WTC11 (cell line): ENCODE results near the gene VEPH1.

Experiments
- ATF2 ChIP-seq: sonication (generic); formaldehyde crosslinking; IDR thresholded peaks from 2 replicates; pipeline ENCODE4 v1.8.1; 2022; ENCODE audit warnings: low read depth, missing genetic modification reagents, borderline replicate concordance
- CREB1 ChIP-seq: sonication (generic); formaldehyde crosslinking; IDR thresholded peaks from 2 replicates; pipeline ENCODE4 v1.8.0; 2023; ENCODE audit warnings: mild to moderate bottlenecking, missing genetic modification reagents
- CTCF ChIP-seq: fragments of 200-600 bp; IDR thresholded peaks from 2 replicates; pipeline ENCODE4 v1.8.0; 2022; ENCODE audit warnings: antibody characterized with exemption
- E2F5 ChIP-seq: sonication (generic); formaldehyde crosslinking; IDR thresholded peaks from 2 replicates; pipeline ENCODE4 v1.8.1; 2022; ENCODE audit warnings: mild to moderate bottlenecking, moderate library complexity, missing genetic modification reagents
- ETV6 ChIP-seq: sonication (generic); formaldehyde crosslinking; IDR thresholded peaks from 2 replicates; pipeline ENCODE4 v1.8.1; 2022; ENCODE audit warnings: mild to moderate bottlenecking, missing genetic modification reagents
- GABPB1 ChIP-seq: sonication (generic); formaldehyde crosslinking; IDR thresholded peaks from 2 replicates; pipeline ENCODE4 v1.8.1; 2023; ENCODE audit warnings: mild to moderate bottlenecking, missing genetic modification reagents
- JUN ChIP-seq: sonication (generic); formaldehyde crosslinking; IDR thresholded peaks from 2 replicates; pipeline ENCODE4 v1.8.0; 2023; ENCODE audit warnings: mild to moderate bottlenecking, missing genetic modification reagents
- MYBL2 ChIP-seq: sonication (generic); formaldehyde crosslinking; IDR thresholded peaks from 2 replicates; pipeline ENCODE4 v1.8.1; 2023; ENCODE audit warnings: mild to moderate bottlenecking, moderate library complexity, missing genetic modification reagents
- NR2C2 ChIP-seq: sonication (generic); formaldehyde crosslinking; IDR thresholded peaks from 2 replicates; pipeline ENCODE4 v1.8.0; 2022; ENCODE audit warnings: mild to moderate bottlenecking, missing genetic modification reagents
- NR3C1 ChIP-seq: sonication (generic); formaldehyde crosslinking; conservative IDR thresholded peaks from 2 replicates; pipeline ENCODE4 v1.8.1; 2023; ENCODE audit warnings: low read depth, mild to moderate bottlenecking, missing genetic modification reagents
- STAT6 ChIP-seq: sonication (generic); formaldehyde crosslinking; conservative IDR thresholded peaks from 2 replicates; pipeline ENCODE4 v1.8.1; 2023; ENCODE audit warnings: mild to moderate bottlenecking, low read depth, missing genetic modification reagents, moderate library complexity
- TEAD4 ChIP-seq: sonication (generic); formaldehyde crosslinking; IDR thresholded peaks from 2 replicates; pipeline ENCODE4 v1.8.0; 2022; ENCODE audit warnings: mild to moderate bottlenecking, missing genetic modification reagents
- USF1 ChIP-seq: sonication (generic); formaldehyde crosslinking; IDR thresholded peaks from 2 replicates; pipeline ENCODE4 v1.8.0; 2022; ENCODE audit warnings: mild to moderate bottlenecking, missing genetic modification reagents

GRCh38 chr3:157445857-157446256, 57.4 kb downstream of the VEPH1 start:
- TF ChIP-seq CTCF: no peak
- TF ChIP-seq USF1 (CRISPR knock-in tag): no peak
- TF ChIP-seq ETV6: no peak
- TF ChIP-seq STAT6 (CRISPR knock-in tag): no peak
- TF ChIP-seq CREB1: no peak
- no peak for TF ChIP-seq MYBL2 (CRISPR knock-in tag)
- no peak for TF ChIP-seq E2F5
- no peak for TF ChIP-seq GABPB1 (CRISPR knock-in tag)
- TF ChIP-seq NR3C1 (CRISPR knock-in tag): no peak
- TF ChIP-seq ATF2 (CRISPR knock-in tag): no peak
- TF ChIP-seq NR2C2: no peak
- no peak for TF ChIP-seq TEAD4 (CRISPR knock-in tag)
- TF ChIP-seq JUN (CRISPR knock-in tag): no peak
